GM12872 (cell line): ENCODE results near the gene GDF3.

Experiments used
- CTCF ChIP-seq: IDR thresholded peaks from 3 replicates; pipeline ENCODE4 v1.5.1; 2011; ENCODE audit warnings: low read depth, mild to moderate bottlenecking, low read length, moderate library complexity; ENCODE audit not compliant: insufficient read depth

The GDF3 gene

GRCh38 chr12:7661741-7662140 lies 33.8 kb downstream of the GDF3 start:
- TF ChIP-seq CTCF, result no peak

GRCh38 chr12:7656121-7656520 lies 39.5 kb downstream of the GDF3 start:
- TF ChIP-seq CTCF, result no peak

GRCh38 chr12:7650091-7650490 lies 45.5 kb downstream of the GDF3 start:
- no peak for TF ChIP-seq CTCF

GRCh38 chr12:7647071-7647470 lies 48.5 kb downstream of the GDF3 start:
- no peak for TF ChIP-seq CTCF

- no peak for TF ChIP-seq CTCF
These were observed 49.4 kb downstream of the GDF3 start for GRCh38 chr12:7646178-7646475.

GRCh38 chr12:7645395-7646177 lies 50.0 kb downstream of the GDF3 start:
- peak; percentile 82 for TF ChIP-seq CTCF

- peak; percentile 53 for TF ChIP-seq CTCF
These were observed 52.7 kb downstream of the GDF3 start for GRCh38 chr12:7642876-7643309.
